MG63 (cell line): Measurements from ENCODE around the gene RPS14. TPM values are rescaled to one million over a fixed set of nuclear protein-coding genes. Genes with fewer than 3 reads are reported as not detected.
A peak's percentile ranks its signal among the peaks of the same experiment; 100 is the strongest.
"Not testable (repeated sequence)": the region's sequence is repeated elsewhere in the genome, so short reads cannot be mapped to it uniquely, and the experiment has no call there.

Source experiments
- DNase-seq: peaks from one replicate; pipeline ENCODE4 v3.0.0-alpha.2; 2020
- H3K27me3 ChIP-seq: fragments of 250-450 bp; sonication (Bioruptor Pico); 2 replicates; pipeline ENCODE4 v1.5.1; 2020; ENCODE audit warnings: mild to moderate bottlenecking, moderate library complexity
- H3K36me3 ChIP-seq: fragments of 250-450 bp; sonication (Bioruptor Pico); 2 replicates; pipeline ENCODE4 v1.5.1; 2020; ENCODE audit warnings: mild to moderate bottlenecking, moderate library complexity
- H3K4me3 ChIP-seq: fragments of 250-450 bp; sonication (Bioruptor Pico); 2 replicates; pipeline ENCODE4 v1.5.1; 2020; ENCODE audit warnings: mild to moderate bottlenecking, moderate library complexity
- H3K9me3 ChIP-seq: fragments of 250-450 bp; sonication (Bioruptor Pico); 2 replicates; pipeline ENCODE4 v1.5.1; 2020; ENCODE audit warnings: mild to moderate bottlenecking, moderate library complexity
- total RNA-seq: library from RNA; depleted of rRNA; stranded (reverse); fragments of >200 nt; shearing (Covaris generic); gene quantifications from 2 replicates; pipeline ENCODE4 v1.2.3, GENCODE V29; 2014; ENCODE audit warnings: low replicate concordance

The RPS14 gene
- total RNA-seq, 1 experiment from 2014 or later = 6,735 TPM

DNA sequence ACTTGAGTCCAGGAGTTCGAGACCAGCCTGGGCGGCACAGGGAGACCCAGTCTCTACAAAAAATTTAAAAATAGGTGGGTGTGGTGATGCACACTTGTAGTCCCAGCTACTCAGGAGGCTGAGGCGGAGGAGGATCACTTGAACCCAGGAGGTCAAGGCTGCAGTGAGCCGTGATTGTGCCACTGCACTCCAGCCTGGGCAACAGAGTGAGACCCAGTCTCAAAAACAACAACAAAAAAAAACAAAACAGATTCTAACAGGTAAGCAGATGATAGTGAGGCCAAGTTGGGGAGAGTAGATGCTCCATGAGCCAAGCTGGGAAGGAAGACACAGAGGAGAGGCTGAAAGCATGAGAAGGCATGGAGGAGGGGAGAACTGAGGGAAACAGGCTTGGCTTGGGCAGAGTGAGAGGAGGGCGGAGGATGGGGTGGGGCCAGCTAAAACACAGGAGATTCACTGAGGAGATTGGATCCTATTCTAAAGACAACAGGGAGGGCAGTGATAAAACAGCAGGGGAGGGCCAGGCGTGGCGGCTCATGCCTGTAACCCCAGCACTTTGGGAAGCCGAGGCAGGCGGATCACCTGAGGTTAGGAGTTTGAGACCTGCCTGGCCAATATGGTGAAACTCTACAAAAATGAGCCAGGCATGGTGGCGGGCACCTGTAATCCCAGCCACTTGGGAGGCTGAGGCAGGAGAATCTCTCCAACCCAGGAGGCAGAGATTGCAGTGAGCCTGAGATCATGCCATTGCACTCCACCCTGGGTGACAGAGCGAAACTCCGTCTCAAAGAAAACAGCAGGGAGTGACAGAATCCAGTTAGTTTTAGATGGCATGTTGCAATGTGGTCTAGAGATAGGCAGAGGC, 8.4 kb downstream of the RPS14 start:
- H3K27me3 ChIP-seq = no peaks in the 10 kb centered on the region
- H3K4me3 ChIP-seq = no peak overlapping the region
- H3K36me3 ChIP-seq = peaks cover 31% of the 10 kb centered on the region
- H3K9me3 ChIP-seq = no peaks in the 10 kb centered on the region
- no peak for DNase-seq

DNA sequence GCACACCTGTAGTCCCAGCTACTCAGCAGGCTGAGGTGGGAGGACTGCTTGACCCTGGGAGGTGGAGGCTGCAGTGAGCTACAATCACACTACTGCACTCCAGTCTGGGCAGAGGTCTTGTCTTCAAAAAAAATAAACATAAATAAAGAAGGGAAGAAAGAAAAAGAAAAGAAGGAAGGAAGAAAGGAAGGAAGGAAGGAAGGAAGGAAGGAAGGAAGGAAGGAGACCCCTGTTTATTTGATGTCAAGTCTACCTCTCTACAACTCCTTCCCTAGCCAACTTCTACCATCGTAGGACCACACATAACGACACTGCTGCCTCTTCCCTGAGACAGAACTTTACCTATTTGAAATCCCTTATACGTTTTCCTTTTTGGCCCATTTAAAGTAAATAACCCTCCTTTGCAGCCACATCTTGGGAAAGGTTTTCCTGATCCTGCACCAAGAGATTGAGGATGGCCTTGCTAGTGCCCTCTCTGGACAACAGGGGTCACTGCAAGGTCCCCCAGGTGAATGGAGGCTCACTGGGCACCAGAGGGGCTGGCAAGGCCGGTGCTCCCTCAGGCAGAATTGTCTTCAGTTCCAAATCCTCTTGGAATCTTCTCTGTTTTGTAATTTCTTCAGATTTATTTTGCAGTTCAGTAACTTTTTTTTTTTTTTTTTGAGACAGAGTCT, 10.5 kb downstream of the RPS14 start:
- Histone ChIP-seq H3K9me3 (no peaks in the 10 kb centered on the region), H3K4me3 (no peak overlapping the region), H3K27me3 (no peaks in the 10 kb centered on the region), H3K36me3 (peaks cover 9% of the 10 kb centered on the region)
- DNase-seq = peak; percentile 57

DNA sequence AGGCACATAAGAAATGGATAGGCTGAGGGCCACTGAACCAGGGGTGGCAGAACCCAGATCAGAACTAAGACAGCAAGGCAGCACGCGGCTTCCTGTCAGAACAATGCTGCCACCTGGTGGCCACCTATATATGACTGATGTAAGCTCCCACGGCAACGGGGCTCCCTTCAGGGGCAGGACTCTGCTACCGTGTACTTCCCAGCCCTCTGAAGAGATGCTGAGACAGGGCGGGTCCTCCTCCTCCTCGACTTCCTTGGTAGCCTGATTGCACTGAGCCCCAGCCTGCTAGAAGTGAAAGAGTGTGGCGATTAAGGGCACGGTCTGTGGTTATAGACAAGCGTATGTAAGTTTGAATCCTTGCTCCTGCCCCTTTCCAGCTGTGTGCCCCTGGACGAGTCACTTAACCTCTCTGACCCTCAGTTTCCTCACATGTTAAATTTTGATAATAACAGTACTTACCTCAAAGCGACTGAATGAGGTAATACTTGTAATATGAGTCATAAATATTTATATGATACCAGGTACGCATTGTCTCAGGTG, 13.3 kb downstream of the RPS14 start:
- H3K36me3 ChIP-seq = no peaks in the 10 kb centered on the region
- no peaks in the 10 kb centered on the region for H3K27me3 ChIP-seq
- H3K9me3 ChIP-seq = no peaks in the 10 kb centered on the region
- peak; percentile 83 for DNase-seq
- no peak overlapping the region for H3K4me3 ChIP-seq

DNA sequence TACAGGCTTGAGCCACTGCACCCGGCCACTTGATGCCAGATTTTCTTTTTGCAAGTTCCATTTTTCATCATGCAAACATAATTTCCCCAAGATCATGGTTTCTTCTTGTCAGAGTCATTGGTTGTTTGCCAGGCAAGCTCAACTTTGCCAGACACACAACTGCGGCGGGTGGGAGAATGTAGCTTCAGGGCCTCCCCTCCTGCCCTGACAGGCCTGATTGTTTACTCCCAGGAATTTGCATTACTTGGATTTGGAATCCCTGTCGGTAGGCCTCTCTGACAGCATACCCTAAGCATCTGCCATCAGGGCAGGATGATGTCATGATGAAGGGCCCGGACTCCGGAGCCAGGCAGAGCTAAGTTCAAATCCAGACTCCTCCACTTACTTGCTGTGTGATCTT, 15.1 kb downstream of the RPS14 start:
- H3K36me3 ChIP-seq = no peaks in the 10 kb centered on the region
- H3K9me3 ChIP-seq = no peaks in the 10 kb centered on the region
- no peaks in the 10 kb centered on the region for H3K27me3 ChIP-seq
- DNase-seq = peak; percentile 82
- no peak overlapping the region for H3K4me3 ChIP-seq

DNA sequence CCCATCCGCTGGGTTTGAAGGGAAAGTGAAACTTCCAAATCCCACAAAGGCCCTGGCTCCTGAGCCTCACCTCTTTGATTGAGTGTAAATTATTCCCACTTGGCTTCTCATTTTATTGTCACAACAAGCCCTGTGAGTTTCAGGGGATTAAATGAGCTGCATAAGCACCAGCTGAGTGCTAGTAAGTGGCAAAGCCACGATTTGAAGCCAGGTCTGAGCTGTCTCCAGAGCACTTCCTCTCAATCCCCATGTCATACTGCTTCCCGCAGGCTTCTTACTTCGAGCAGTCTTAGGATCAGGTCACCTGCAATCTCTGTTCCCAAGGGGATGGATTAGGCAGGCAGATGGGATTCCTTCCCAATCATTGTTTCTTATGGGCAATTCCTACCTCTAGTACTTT, 18.0 kb downstream of the RPS14 start:
- no peaks in the 10 kb centered on the region for H3K27me3 ChIP-seq
- no peak for DNase-seq
- H3K4me3 ChIP-seq = no peak overlapping the region
- no peaks in the 10 kb centered on the region for H3K36me3 ChIP-seq
- H3K9me3 ChIP-seq = no peaks in the 10 kb centered on the region

DNA sequence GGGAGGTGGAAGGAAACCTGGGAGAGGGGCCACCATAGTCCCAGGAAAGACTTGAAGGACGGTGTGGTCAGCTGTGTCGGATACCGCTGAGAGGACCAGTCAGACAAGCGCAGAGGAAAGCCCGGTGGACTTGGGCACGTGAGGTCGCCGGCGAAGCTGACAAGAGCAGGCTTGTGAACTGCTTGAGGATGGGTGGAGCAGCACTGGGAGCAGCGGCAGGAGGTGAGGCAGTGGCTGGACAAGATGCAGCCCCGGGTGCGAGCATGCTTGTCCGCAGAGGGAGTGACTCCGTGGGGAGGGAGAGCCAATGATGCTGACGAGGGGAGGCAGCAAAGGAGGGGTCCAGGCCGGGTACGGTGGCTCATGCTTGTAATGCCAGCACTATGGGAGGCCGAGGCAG, 18.5 kb downstream of the RPS14 start:
- Histone ChIP-seq H3K4me3 (no peak overlapping the region), H3K36me3 (no peaks in the 10 kb centered on the region), H3K27me3 (no peaks in the 10 kb centered on the region), H3K9me3 (no peaks in the 10 kb centered on the region)
- no peak for DNase-seq

DNA sequence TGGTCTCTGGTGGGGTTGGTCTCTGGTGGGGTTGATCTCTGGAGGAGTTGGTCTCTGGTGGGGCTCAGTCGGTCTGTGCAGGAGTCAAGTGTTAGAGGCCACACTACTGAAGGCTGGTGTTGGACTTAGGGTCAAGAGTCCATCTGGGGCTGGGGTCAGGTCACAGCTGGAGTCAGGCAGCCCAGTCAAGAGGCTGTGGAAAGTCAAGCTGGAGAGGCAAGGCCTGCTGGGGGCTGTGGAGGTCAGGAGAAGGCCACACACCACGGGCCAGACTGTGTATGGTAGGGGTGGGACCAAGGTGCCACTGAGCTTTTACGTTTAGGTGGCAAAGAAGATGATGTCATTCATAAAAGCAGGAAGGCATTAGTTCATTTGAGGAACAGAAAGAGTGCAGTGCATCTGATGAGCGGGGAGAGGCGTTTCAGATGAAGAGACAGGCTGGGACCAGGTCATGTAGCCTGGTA, 20.1 kb downstream of the RPS14 start:
- no peak for DNase-seq
- no peaks in the 10 kb centered on the region for H3K9me3 ChIP-seq
- H3K36me3 ChIP-seq = no peaks in the 10 kb centered on the region

DNA sequence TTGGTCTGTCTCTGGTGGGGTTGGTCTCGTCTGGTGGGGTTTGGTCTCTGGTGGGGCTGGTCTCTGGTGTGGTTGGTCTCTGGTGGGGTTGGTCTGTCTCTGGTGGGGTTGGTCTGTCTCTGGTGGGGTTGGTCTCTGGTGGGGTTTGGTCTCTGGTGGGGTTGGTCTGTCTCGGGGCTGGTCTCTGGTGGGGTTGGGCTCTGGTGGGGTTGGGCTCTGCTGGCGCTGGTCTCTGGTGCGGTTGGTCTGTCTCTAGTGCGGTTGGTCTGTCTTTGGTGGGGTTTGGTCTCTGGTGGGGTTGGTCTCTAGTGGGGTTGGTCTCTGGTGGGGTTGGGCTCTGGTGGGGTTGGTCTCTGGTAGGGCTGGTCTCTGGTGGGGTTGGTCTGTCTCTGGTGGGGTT, 20.6 kb downstream of the RPS14 start:
- H3K27me3 ChIP-seq = no peaks in the 10 kb centered on the region
- no peak overlapping the region for H3K4me3 ChIP-seq
- DNase-seq = no peak
- H3K36me3 ChIP-seq = no peaks in the 10 kb centered on the region
- no peaks in the 10 kb centered on the region for H3K9me3 ChIP-seq

More for the DNA sequence above, 20.1 kb downstream of the RPS14 start:
- H3K4me3 ChIP-seq = no peak overlapping the region
- no peaks in the 10 kb centered on the region for H3K27me3 ChIP-seq

DNA sequence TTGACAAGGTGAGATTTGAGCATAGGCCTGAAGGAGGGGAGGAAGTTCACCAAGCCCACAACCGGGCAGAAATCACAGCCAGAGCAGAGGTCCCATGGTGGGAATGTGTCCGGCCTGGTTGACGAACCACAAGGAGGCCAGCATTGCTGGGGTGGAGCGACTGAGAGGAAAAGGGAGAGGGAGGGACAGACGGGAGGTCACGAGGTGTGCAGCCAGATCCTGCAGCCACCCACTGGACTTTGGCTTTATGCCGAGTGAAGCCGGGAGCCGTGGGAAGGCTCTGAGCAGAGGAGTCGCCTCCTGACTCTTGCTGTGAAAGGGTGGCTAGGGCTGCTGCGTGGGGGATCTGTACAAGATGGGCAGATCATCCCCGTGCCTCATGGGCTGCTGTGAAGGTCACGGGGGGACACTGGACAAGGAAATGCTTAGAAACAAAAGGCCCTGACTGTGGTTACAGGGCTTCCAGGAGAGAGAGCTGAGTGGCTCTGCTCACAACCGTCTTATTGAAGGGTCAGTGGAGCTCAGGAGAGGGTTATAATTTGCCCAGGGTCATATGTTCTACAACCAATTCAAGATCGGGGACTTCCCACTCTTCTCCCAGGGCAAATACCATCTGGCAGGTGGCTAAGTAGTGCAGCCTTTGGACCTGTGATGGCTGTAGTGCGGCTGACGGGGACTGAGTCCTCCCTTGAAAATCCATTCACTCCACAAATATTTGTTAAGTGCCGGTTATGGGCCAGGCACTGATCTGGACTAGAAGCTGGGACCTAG, 21.2 kb downstream of the RPS14 start:
- no peak for DNase-seq
- H3K36me3 ChIP-seq = no peaks in the 10 kb centered on the region
- H3K4me3 ChIP-seq = no peak overlapping the region
- no peaks in the 10 kb centered on the region for H3K9me3 ChIP-seq
- H3K27me3 ChIP-seq = no peaks in the 10 kb centered on the region

DNA sequence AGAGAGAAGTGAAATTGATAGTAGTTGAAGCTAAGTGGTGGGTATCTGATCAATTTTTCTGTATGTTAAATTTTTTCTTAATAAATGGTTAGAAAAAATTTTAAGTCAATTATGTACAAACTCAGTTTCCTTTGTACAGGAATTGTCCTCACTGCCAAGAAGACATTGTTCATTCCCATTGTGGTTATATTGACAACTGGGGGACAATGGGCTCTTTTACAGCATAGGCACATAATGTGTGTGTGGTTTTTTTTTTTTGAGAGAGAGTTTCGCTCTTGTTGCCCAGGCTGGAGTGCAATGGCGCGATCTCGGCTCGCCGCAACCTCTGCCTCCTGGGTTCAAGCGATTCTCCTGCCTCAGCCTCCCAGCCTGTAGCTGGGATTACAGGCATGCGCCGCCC, 23.4 kb downstream of the RPS14 start:
- not testable (repeated sequence) for H3K36me3 ChIP-seq, H3K27me3 ChIP-seq, DNase-seq, H3K4me3 ChIP-seq, H3K9me3 ChIP-seq

DNA sequence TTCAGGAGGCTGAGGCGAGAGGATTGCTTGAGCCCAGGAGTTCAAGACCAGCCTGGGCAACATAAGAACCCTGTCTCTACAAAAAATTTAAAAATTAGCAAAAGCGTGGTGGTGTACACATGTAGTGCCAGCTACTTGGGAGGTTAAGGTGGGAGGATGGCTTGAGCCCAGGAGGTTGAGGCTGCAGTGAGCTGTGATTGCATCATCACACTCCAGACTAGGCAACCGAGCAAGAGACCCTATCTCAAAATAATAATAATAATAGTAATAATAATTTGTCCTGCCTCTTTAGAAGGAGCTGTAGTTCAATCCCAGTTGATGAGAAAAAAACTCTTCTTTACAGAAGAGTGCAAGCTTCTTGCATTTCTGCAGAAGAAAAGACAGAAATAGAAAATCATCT, 26.8 kb downstream of the RPS14 start:
- H3K27me3 ChIP-seq = no peaks in the 10 kb centered on the region
- no peaks in the 10 kb centered on the region for H3K9me3 ChIP-seq
- no peak overlapping the region for H3K4me3 ChIP-seq

DNA sequence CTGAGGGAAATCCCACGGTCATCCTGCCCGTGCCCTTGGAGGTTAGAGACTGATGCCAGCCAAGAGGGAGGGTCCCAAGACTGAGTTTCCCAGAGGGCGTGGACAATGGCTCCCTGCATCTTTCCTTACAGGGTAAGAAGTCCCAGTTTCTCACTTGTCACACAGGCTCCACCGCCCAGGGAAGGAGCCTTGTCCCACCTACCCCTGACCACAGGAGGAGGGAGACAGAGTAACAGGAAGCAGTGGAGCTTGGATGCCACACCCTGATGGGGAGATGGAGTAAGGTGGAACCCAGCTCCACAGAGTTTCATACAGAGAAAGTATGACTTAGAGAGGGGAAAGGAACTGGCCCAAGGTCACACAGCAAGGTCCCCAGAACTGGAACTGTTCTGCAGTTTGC, 27.5 kb downstream of the RPS14 start:
- no peaks in the 10 kb centered on the region for H3K27me3 ChIP-seq
- no peak overlapping the region for H3K4me3 ChIP-seq
- no peak for DNase-seq

More for the DNA sequence above, 26.8 kb downstream of the RPS14 start:
- no peak for DNase-seq
- H3K36me3 ChIP-seq = no peaks in the 10 kb centered on the region

DNA sequence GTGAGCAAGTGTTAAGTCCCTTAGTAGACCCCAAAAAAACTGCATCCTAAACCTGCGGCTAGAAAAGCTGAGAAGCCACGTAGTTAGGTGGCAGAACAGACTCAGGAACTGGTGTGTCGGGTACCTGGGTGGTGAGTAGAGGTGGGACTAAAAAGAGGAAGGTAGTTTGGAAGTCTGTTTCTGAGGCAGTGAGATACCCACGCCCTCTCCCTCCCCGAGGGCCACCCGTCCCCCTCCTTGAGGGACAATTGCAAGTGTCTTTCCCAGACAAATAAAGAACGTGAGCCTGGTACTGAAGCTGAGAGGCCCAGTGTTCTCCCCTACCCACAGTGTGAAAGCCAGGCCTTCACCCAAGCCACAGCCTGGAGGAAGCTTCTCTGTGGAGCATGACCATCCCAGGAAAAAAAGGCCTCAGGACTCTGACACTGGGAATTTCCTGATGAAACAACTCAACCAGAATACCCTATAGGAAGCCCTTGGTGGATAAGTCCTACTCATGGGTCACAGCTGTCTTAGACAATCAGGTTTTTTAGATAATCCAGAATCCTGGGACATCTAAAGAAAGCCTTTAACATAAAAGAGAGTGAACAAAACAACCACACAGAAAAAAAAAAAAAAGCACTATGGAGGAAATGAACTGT, 29.8 kb downstream of the RPS14 start:
- H3K4me3 ChIP-seq = no peak overlapping the region
- H3K9me3 ChIP-seq = no peaks in the 10 kb centered on the region
- H3K36me3 ChIP-seq = no peaks in the 10 kb centered on the region
- H3K27me3 ChIP-seq = peaks cover 3% of the 10 kb centered on the region; the same call in 1 of the 2 replicates
- DNase-seq = no peak

More for the DNA sequence above, 27.5 kb downstream of the RPS14 start:
- no peaks in the 10 kb centered on the region for H3K9me3 ChIP-seq
- H3K36me3 ChIP-seq = no peaks in the 10 kb centered on the region

DNA sequence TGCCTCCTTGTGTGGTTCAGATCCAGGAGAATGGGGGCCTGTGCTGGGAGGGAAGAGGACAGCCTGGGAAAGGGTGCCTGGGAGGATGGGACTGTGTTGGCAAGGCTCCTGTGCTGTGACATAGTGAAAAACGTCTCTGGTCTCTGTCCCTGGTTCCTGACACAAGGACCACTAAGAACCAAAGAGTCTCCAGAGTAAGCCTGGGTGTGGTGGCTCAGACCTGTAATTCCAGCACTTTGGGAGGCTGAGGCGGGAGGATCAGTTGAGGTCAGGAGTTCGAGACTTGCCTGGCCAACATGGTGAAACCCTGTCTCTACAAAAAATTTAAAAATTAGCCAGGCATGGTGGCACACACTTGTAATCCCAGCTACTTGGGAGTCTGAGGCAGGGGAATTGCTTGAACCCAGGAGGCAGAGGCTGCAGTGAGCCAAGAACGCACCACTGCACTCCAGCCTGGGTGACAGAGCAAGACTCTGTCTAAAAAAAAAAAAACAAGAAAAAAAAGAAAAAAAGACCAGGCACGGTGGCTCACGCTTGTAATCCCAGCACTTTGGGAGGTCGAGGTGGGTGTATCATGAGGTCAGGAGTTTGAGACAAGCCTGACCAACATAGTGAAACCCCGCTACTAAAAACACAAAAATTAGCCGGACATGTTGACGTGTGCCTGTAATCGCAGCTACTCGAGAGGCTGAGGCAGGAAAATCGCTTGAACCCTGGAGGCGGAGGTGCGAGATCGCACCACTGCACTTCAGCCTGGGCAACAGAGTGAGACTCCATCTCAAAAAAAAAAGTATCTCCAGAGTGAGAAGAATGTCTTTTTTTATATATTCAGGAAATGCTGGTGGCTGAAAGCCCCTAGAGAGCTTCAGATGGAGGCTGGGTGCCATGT, 35.4 kb downstream of the RPS14 start:
- H3K4me3 ChIP-seq = not testable (repeated sequence)

DNA sequence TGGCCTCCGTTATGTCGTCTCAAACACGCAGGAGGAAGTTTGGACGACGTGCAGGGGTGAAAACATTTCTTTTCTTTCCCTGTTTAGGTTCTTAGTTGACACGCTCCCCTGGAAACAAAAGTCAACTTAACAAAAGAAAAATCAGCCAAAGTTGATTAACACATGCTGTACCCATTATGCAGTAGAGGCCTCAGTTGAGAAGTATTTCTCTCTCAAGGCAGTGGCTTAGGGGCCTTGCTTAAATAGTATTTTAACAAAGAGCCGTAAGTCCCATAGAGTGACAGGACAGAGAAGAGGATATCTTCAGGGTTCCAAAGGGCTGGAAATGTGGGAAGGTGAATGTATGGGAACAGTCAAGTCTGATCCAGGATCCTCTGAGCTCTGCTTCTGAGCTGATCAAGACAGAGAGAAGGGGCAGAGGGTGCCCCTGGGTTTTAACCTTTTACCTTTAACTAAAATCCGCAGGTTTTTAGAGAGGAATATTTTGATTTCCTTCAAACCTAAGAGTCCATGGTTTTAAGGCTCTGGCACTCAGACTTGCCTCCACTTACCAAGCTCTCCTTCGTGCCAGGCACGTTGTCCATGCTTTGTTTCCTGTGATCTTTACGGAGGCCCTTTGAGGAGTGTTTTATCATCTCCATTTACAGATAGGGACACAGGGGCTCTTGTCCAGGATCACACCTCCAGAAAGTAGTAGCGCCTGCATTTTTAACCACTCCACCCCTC, 36.2 kb downstream of the RPS14 start:
- no peak for DNase-seq
- Histone ChIP-seq H3K36me3 (no peaks in the 10 kb centered on the region), H3K4me3 (no peak overlapping the region), H3K9me3 (no peaks in the 10 kb centered on the region), H3K27me3 (peaks cover 3% of the 10 kb centered on the region; the same call in 1 of the 2 replicates)

More for the DNA sequence above, 35.4 kb downstream of the RPS14 start:
- DNase-seq, H3K36me3 ChIP-seq, H3K9me3 ChIP-seq, H3K27me3 ChIP-seq: not testable (repeated sequence)
